GM23248 (cell line): ENCODE results near the gene PTPRD. TPM values are rescaled to one million over a fixed set of nuclear protein-coding genes. Genes with fewer than 3 reads are reported as not detected.

Experiments
- DNase-seq: peaks from one replicate; pipeline ENCODE4 v3.0.0-alpha.2; 2015
- H2AFZ ChIP-seq: fragments of 200-600 bp; sonication (generic); 2 replicates; pipeline ENCODE4 v1.6.1; 2016; ENCODE audit warnings: antibody characterized with exemption
- H3F3A ChIP-seq: fragments of 200-600 bp; sonication (generic); 2 replicates; pipeline ENCODE4 v1.6.1; 2016; ENCODE audit warnings: mild to moderate bottlenecking, antibody characterized with exemption, mixed run types; ENCODE audit not compliant: insufficient read depth
- H3K27ac ChIP-seq: fragments of 200-600 bp; sonication (generic); 2 replicates; pipeline ENCODE4 v1.5.1; 2016; ENCODE audit warnings: mild to moderate bottlenecking
- H3K27me3 ChIP-seq: fragments of 200-600 bp; sonication (generic); replicated peaks from 2 replicates; pipeline ENCODE4 v1.6.1; 2016; ENCODE audit warnings: mild to moderate bottlenecking; ENCODE audit not compliant: insufficient read depth
- H3K36me3 ChIP-seq: fragments of 200-600 bp; sonication (generic); 2 replicates; pipeline ENCODE4 v1.6.1; 2016; ENCODE audit warnings: low read depth, mild to moderate bottlenecking
- H3K4me1 ChIP-seq: fragments of 200-600 bp; sonication (generic); 2 replicates; pipeline ENCODE4 v1.6.1; 2016; ENCODE audit warnings: mild to moderate bottlenecking; ENCODE audit not compliant: insufficient read depth
- H3K4me2 ChIP-seq: fragments of 200-600 bp; sonication (generic); one replicate; pipeline ENCODE4 v1.6.1; 2016; ENCODE audit warnings: mild to moderate bottlenecking; ENCODE audit not compliant: unreplicated experiment
- H3K4me3 ChIP-seq: fragments of 200-600 bp; sonication (generic); 2 replicates; pipeline ENCODE4 v1.5.1; 2016; ENCODE audit warnings: mild to moderate bottlenecking
- H3K79me2 ChIP-seq: fragments of 200-600 bp; sonication (generic); 2 replicates; pipeline ENCODE4 v1.6.1; 2016; ENCODE audit warnings: mild to moderate bottlenecking; ENCODE audit not compliant: insufficient read depth
- H3K9ac ChIP-seq: fragments of 200-600 bp; sonication (generic); 2 replicates; pipeline ENCODE4 v1.6.1; 2016; ENCODE audit warnings: mild to moderate bottlenecking
- H3K9me2 ChIP-seq: fragments of 200-600 bp; sonication (generic); 2 replicates; pipeline ENCODE4 v1.6.1; 2016; ENCODE audit warnings: mixed run types, mild to moderate bottlenecking, moderate library complexity; ENCODE audit not compliant: insufficient read depth
- H3K9me3 ChIP-seq: fragments of 200-600 bp; sonication (generic); one replicate; pipeline ENCODE4 v1.6.1; 2017; ENCODE audit warnings: low read depth
- H4K20me1 ChIP-seq: fragments of 200-600 bp; sonication (generic); 2 replicates; pipeline ENCODE4 v1.6.0; 2016; ENCODE audit not compliant: insufficient read depth
- EZH2 ChIP-seq: fragments of 200-600 bp; sonication (generic); IDR thresholded peaks from 2 replicates; pipeline ENCODE4 v1.6.1; 2018; ENCODE audit warnings: antibody characterized with exemption, mild to moderate bottlenecking; ENCODE audit not compliant: insufficient read depth, poor library complexity, severe bottlenecking
- EZH2phosphoT487 ChIP-seq: fragments of 200-600 bp; sonication (generic); IDR thresholded peaks from 2 replicates; pipeline ENCODE4 v1.6.1; 2018; ENCODE audit warnings: antibody characterized with exemption, moderate library complexity, mild to moderate bottlenecking, low read depth; ENCODE audit not compliant: insufficient read depth
- WGBS, 2 experiments: methylation state at CpG; one replicate each; pipeline ENCODE4 v1.1.6; 2015 to 2017; ENCODE audit warnings: low lambda C conversion rate in 2 of 2, low coverage in 1 of 2; ENCODE audit errors: missing lambda C conversion rate in 2 of 2; 5-methylcytosine and 5-hydroxymethylcytosine counted together
- in situ Hi-C: fragments of 300-500 bp; cut with MboI; formaldehyde crosslinking; loops from 2 replicates; pipeline ENCODE4 v1.15.0; 2020
- polyA plus RNA-seq: library from polyadenylated mRNA; unstranded; fragments of >200 nt; fragmentation: Nextera tagmentation; extraction: Ambion mirVana; gene quantifications from 2 replicates; pipeline ENCODE4 v1.2.1, GENCODE V29; 2016
- total RNA-seq: library from RNA; depleted of rRNA; stranded (reverse); fragments of >200 nt; shearing (Covaris generic); gene quantifications from 2 replicates; pipeline ENCODE4 v1.2.3, GENCODE V29; 2014

Gene PTPRD
- total and polyA plus RNA-seq, 2 experiments from 2014 or later: 0.05 TPM; not detected in 1

GRCh38 chr9:9523476-9524139 is 1089.2 kb downstream of the PTPRD start:
- H3K4me1 ChIP-seq: no peaks in the 10 kb centered on the region
- in situ Hi-C loops: no loop called here
- no peak overlapping the region for H2AFZ ChIP-seq
- 20 to 27% methylated on average over 8 of the region's 8 CpGs for WGBS, 2 experiments
- H3K9me2 ChIP-seq: no peaks in the 10 kb centered on the region
- H3K27ac ChIP-seq: no peak overlapping the region
- TF ChIP-seq EZH2: no peak
- TF ChIP-seq EZH2phosphoT487: no peak
- DNase-seq: no peak
- H4K20me1 ChIP-seq: no peaks in the 10 kb centered on the region
- H3K4me2 ChIP-seq: no peak overlapping the region
- H3K27me3 ChIP-seq: no peaks in the 10 kb centered on the region
- no peak overlapping the region for H3K4me3 ChIP-seq
- H3K9me3 ChIP-seq: no peaks in the 10 kb centered on the region
- H3F3A ChIP-seq: no peaks in the 10 kb centered on the region
- no peak overlapping the region for H3K9ac ChIP-seq
- H3K79me2 ChIP-seq: no peaks in the 10 kb centered on the region
- no peaks in the 10 kb centered on the region for H3K36me3 ChIP-seq

GRCh38 chr9:9522406-9522805 is 1090.4 kb downstream of the PTPRD start:
- no peaks in the 10 kb centered on the region for H3K9me2 ChIP-seq
- no peaks in the 10 kb centered on the region for H3K9me3 ChIP-seq
- no peak overlapping the region for H3K9ac ChIP-seq
- no peak overlapping the region for H3K27ac ChIP-seq
- TF ChIP-seq EZH2 (no peak), EZH2phosphoT487 (no peak)
- in situ Hi-C loops: no loop called here
- no peak for DNase-seq
- no peaks in the 10 kb centered on the region for H3K36me3 ChIP-seq
- no peaks in the 10 kb centered on the region for H3F3A ChIP-seq
- H2AFZ ChIP-seq: no peak overlapping the region
- no peaks in the 10 kb centered on the region for H3K79me2 ChIP-seq
- no peaks in the 10 kb centered on the region for H4K20me1 ChIP-seq
- no peak overlapping the region for H3K4me3 ChIP-seq
- H3K27me3 ChIP-seq: no peaks in the 10 kb centered on the region
- WGBS, 2 experiments: 0 to 12% methylated on average over 1 of the region's 1 CpG
- H3K4me2 ChIP-seq: no peak overlapping the region
- H3K4me1 ChIP-seq: no peaks in the 10 kb centered on the region

- TF ChIP-seq EZH2phosphoT487 (no peak), EZH2 (no peak)
- Histone ChIP-seq H3K4me1 (no peaks in the 10 kb centered on the region), H4K20me1 (no peaks in the 10 kb centered on the region), H3K9me3 (no peaks in the 10 kb centered on the region), H2AFZ (no peak overlapping the region), H3K9ac (no peak overlapping the region), H3K4me2 (no peak overlapping the region), H3K27ac (no peak overlapping the region), H3K27me3 (no peaks in the 10 kb centered on the region), H3K79me2 (no peaks in the 10 kb centered on the region), H3F3A (no peaks in the 10 kb centered on the region), H3K36me3 (no peaks in the 10 kb centered on the region), H3K4me3 (no peak overlapping the region), H3K9me2 (no peaks in the 10 kb centered on the region)
- WGBS, 2 experiments: 3 to 7% methylated on average over 5 of the region's 5 CpGs
- in situ Hi-C loops: no loop called here
- DNase-seq: no peak
Measured at GRCh38 chr9:9521033-9521779, 1091.6 kb downstream of the PTPRD start.

GRCh38 chr9:9504869-9505268 is 1107.9 kb downstream of the PTPRD start:
- Histone ChIP-seq H3K36me3 (no peaks in the 10 kb centered on the region), H3K4me1 (no peaks in the 10 kb centered on the region), H3K9me2 (no peaks in the 10 kb centered on the region), H3K27me3 (no peaks in the 10 kb centered on the region), H3K27ac (no peak overlapping the region), H3K79me2 (no peaks in the 10 kb centered on the region), H4K20me1 (no peaks in the 10 kb centered on the region), H3K9me3 (peaks cover 5% of the 10 kb centered on the region), H3F3A (no peaks in the 10 kb centered on the region), H2AFZ (no peak overlapping the region), H3K9ac (no peak overlapping the region), H3K4me3 (no peak overlapping the region), H3K4me2 (no peak overlapping the region)
- in situ Hi-C loops: no loop called here
- 7 to 11% methylated on average over 1 of the region's 1 CpG for WGBS, 2 experiments
- DNase-seq: no peak
- TF ChIP-seq EZH2phosphoT487: no peak
- no peak for TF ChIP-seq EZH2
